SK-N-SH treated with all-trans-retinoic acid at 6 μM for 48 hours (cell line): ENCODE data around the gene SLC22A23.

Source experiments
- BACH2 ChIP-seq: fragments of 250-450 bp; sonication (Bioruptor Pico); IDR thresholded peaks from 2 replicates; pipeline ENCODE4 v1.9.0; 2021; ENCODE audit warnings: mild to moderate bottlenecking, borderline replicate concordance
- CSDC2 ChIP-seq: fragments of 250-450 bp; sonication (Bioruptor Pico); IDR thresholded peaks from 2 replicates; pipeline ENCODE4 v1.5.0; 2020; ENCODE audit warnings: mild to moderate bottlenecking, moderate library complexity
- ESRRG ChIP-seq: fragments of 250-450 bp; sonication (Bioruptor Pico); IDR thresholded peaks from 2 replicates; pipeline ENCODE4 v1.6.1; 2021; ENCODE audit warnings: mild to moderate bottlenecking
- ISL1 ChIP-seq: fragments of 250-450 bp; sonication (Bioruptor Pico); IDR thresholded peaks from 2 replicates; pipeline ENCODE4 v2.1.2; 2022; ENCODE audit warnings: mild to moderate bottlenecking, moderate library complexity
- OSR1 ChIP-seq: fragments of 250-450 bp; sonication (Bioruptor Pico); IDR thresholded peaks from 2 replicates; pipeline ENCODE4 v1.8.0; 2022; ENCODE audit warnings: moderate library complexity, mild to moderate bottlenecking, inconsistent platforms
- RARB ChIP-seq: fragments of 250-450 bp; sonication (Bioruptor Pico); IDR thresholded peaks from 2 replicates; pipeline ENCODE4 v1.8.0; 2021; ENCODE audit warnings: mild to moderate bottlenecking, moderate library complexity
- SNAI2 ChIP-seq: fragments of 250-450 bp; sonication (Bioruptor Pico); IDR thresholded peaks from 2 replicates; pipeline ENCODE4 v1.5.0; 2020; ENCODE audit warnings: mild to moderate bottlenecking, moderate library complexity
- ZC3H10 ChIP-seq: fragments of 250-450 bp; sonication (Bioruptor Pico); IDR thresholded peaks from 2 replicates; pipeline ENCODE4 v1.5.1; 2021; ENCODE audit warnings: mild to moderate bottlenecking, moderate library complexity
- ZFP3 ChIP-seq: fragments of 250-450 bp; sonication (Bioruptor Pico); IDR thresholded peaks from 2 replicates; pipeline ENCODE4 v1.5.0; 2020; ENCODE audit warnings: mild to moderate bottlenecking, moderate library complexity
- ZFP30 ChIP-seq: fragments of 450-650 bp; formaldehyde crosslinking; IDR thresholded peaks from 2 replicates; pipeline ENCODE4 v1.5.0; 2022; ENCODE audit warnings: mild to moderate bottlenecking, moderate library complexity
- TF ChIP-seq, protein P1 (sequence below): fragments of 250-450 bp; sonication (Bioruptor Pico); IDR thresholded peaks from 2 replicates; pipeline ENCODE4 v1.5.1; 2020; ENCODE audit warnings: low read depth, mild to moderate bottlenecking, moderate library complexity
- TF ChIP-seq, protein P2 (sequence below): fragments of 250-450 bp; sonication (Bioruptor Pico); IDR thresholded peaks from 2 replicates; pipeline ENCODE4 v1.8.0; 2021; ENCODE audit warnings: low read depth, mild to moderate bottlenecking, moderate library complexity, borderline replicate concordance
- TF ChIP-seq, protein P3 (sequence below): fragments of 250-450 bp; sonication (Bioruptor Pico); IDR thresholded peaks from 2 replicates; pipeline ENCODE4 v1.8.0; 2020; ENCODE audit warnings: mild to moderate bottlenecking, moderate library complexity, borderline replicate concordance
- TF ChIP-seq, protein P4 (sequence below): fragments of 250-450 bp; sonication (Bioruptor Pico); IDR thresholded peaks from 2 replicates; pipeline ENCODE4 v1.5.0; 2020; ENCODE audit warnings: mild to moderate bottlenecking, moderate library complexity

DNA sequence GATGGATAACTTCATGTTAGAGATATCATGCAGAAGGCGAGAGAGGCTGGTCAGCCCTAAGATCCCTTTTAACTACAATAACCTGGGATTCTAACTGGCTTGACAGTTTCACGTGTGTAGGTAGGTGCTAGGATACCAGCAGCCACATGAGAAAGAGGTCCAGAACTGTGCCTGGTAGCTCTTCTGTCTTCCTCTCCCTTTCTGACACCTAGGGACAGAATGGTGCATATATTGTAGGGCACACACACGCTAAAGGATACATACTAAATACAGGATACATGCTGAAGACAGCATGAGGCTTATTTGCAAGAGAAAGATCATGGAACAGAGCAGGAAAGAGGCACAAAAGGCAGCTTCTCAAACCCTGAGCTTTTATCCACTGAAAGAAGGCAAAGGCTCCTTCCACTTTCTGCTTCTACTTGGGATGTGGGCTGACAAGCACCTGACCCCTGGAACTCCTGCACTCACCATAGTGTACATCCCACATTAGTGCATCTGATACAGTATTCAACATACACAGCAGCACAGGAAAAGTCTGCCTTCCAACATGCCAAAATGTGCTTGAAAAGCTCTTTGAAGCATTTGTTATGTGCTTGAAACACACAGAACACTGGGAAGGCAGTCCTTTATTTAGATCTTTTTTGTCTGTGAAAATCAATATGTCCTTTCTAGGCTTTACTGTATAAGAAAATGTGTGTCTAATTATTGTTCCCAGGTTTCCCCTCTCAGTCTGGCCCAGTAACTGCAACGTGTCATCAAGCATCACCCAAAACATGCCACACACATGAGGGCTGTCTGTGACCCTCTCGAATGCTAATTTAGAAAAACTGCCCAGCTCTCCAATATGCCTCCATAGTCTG is 3.2 kb downstream of the SLC22A23 start:
- TF ChIP-seq ESRRG (no peak), CSDC2 (CRISPR knock-in tag) (no peak), OSR1 (CRISPR knock-in tag) (no peak), RARB (no peak), ZFP3 (CRISPR knock-in tag) (no peak), ZFP30 (CRISPR knock-in tag) (no peak), ZC3H10 (no peak), ISL1 (no peak), BACH2 (CRISPR knock-in tag) (no peak), SNAI2 (CRISPR knock-in tag) (no peak)
- TF ChIP-seq, protein P1, sequence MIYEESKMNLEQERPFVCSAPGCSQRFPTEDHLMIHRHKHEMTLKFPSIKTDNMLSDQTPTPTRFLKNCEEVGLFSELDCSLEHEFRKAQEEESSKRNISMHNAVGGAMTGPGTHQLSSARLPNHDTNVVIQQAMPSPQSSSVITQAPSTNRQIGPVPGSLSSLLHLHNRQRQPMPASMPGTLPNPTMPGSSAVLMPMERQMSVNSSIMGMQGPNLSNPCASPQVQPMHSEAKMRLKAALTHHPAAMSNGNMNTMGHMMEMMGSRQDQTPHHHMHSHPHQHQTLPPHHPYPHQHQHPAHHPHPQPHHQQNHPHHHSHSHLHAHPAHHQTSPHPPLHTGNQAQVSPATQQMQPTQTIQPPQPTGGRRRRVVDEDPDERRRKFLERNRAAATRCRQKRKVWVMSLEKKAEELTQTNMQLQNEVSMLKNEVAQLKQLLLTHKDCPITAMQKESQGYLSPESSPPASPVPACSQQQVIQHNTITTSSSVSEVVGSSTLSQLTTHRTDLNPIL (CRISPR knock-in tag), result no peak
- TF ChIP-seq, protein P2, sequence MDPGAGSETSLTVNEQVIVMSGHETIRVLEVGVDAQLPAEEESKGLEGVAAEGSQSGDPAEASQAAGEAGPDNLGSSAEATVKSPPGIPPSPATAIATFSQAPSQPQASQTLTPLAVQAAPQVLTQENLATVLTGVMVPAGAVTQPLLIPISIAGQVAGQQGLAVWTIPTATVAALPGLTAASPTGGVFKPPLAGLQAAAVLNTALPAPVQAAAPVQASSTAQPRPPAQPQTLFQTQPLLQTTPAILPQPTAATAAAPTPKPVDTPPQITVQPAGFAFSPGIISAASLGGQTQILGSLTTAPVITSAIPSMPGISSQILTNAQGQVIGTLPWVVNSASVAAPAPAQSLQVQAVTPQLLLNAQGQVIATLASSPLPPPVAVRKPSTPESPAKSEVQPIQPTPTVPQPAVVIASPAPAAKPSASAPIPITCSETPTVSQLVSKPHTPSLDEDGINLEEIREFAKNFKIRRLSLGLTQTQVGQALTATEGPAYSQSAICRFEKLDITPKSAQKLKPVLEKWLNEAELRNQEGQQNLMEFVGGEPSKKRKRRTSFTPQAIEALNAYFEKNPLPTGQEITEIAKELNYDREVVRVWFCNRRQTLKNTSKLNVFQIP (CRISPR knock-in tag), result no peak
- TF ChIP-seq, protein P3, sequence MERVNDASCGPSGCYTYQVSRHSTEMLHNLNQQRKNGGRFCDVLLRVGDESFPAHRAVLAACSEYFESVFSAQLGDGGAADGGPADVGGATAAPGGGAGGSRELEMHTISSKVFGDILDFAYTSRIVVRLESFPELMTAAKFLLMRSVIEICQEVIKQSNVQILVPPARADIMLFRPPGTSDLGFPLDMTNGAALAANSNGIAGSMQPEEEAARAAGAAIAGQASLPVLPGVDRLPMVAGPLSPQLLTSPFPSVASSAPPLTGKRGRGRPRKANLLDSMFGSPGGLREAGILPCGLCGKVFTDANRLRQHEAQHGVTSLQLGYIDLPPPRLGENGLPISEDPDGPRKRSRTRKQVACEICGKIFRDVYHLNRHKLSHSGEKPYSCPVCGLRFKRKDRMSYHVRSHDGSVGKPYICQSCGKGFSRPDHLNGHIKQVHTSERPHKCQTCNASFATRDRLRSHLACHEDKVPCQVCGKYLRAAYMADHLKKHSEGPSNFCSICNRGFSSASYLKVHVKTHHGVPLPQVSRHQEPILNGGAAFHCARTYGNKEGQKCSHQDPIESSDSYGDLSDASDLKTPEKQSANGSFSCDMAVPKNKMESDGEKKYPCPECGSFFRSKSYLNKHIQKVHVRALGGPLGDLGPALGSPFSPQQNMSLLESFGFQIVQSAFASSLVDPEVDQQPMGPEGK (CRISPR knock-in tag), result no peak
- TF ChIP-seq, protein P4, sequence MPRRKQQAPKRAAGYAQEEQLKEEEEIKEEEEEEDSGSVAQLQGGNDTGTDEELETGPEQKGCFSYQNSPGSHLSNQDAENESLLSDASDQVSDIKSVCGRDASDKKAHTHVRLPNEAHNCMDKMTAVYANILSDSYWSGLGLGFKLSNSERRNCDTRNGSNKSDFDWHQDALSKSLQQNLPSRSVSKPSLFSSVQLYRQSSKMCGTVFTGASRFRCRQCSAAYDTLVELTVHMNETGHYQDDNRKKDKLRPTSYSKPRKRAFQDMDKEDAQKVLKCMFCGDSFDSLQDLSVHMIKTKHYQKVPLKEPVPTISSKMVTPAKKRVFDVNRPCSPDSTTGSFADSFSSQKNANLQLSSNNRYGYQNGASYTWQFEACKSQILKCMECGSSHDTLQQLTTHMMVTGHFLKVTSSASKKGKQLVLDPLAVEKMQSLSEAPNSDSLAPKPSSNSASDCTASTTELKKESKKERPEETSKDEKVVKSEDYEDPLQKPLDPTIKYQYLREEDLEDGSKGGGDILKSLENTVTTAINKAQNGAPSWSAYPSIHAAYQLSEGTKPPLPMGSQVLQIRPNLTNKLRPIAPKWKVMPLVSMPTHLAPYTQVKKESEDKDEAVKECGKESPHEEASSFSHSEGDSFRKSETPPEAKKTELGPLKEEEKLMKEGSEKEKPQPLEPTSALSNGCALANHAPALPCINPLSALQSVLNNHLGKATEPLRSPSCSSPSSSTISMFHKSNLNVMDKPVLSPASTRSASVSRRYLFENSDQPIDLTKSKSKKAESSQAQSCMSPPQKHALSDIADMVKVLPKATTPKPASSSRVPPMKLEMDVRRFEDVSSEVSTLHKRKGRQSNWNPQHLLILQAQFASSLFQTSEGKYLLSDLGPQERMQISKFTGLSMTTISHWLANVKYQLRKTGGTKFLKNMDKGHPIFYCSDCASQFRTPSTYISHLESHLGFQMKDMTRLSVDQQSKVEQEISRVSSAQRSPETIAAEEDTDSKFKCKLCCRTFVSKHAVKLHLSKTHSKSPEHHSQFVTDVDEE (CRISPR knock-in tag), result no peak
